ENCODE measurements around the gene PODXL2. TPM values are rescaled to one million over a fixed set of nuclear protein-coding genes. Genes with fewer than 3 reads are reported as not detected.

PODXL2 gene
- total RNA-seq, 1 experiment from 2014 or later: 15.3 TPM

DNA sequence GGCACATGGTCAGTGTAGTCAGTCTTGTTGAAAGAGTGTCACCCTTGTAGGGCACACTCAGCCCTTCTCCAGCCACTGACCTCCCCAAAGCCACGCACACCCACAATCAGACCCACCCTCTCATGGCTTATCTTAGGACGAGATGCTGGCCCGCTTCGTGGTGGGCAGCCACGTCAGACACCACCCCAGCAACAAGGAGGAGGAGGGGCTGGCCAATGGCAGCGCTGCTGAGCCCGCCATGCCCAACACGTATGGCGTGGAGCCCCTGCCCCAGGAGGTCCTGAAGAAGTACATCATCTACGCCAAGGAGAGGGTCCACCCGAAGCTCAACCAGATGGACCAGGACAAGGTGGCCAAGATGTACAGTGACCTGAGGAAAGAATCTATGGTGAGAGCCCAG is 10.1 kb upstream of the PODXL2 start:
- H3K9me3 ChIP-seq (ENCODE audit: control insufficient read depth, insufficient read depth, low read depth, low read length): no peaks in the 10 kb centered on the region
- intact Hi-C loops (cut with micrococcal nuclease; ENCODE audit: unreplicated experiment): no loop called here
- ATAC-seq (no peak), DNase-seq (ENCODE audit: low read depth, low spot score) (no peak)
- no peaks in the 10 kb centered on the region for H3K4me1 ChIP-seq (ENCODE audit: control insufficient read depth, insufficient read depth, low read length)
- H3K36me3 ChIP-seq (ENCODE audit: control insufficient read depth, insufficient read depth, low read length): peaks cover 2% of the 10 kb centered on the region; the same call in 1 of the 2 replicates
- H3K27ac ChIP-seq (ENCODE audit: low read length): no peak overlapping the region
- ChIA-PET POLR2A (no interaction called here), CTCF (no interaction called here)
- TF ChIP-seq, protein P1, sequence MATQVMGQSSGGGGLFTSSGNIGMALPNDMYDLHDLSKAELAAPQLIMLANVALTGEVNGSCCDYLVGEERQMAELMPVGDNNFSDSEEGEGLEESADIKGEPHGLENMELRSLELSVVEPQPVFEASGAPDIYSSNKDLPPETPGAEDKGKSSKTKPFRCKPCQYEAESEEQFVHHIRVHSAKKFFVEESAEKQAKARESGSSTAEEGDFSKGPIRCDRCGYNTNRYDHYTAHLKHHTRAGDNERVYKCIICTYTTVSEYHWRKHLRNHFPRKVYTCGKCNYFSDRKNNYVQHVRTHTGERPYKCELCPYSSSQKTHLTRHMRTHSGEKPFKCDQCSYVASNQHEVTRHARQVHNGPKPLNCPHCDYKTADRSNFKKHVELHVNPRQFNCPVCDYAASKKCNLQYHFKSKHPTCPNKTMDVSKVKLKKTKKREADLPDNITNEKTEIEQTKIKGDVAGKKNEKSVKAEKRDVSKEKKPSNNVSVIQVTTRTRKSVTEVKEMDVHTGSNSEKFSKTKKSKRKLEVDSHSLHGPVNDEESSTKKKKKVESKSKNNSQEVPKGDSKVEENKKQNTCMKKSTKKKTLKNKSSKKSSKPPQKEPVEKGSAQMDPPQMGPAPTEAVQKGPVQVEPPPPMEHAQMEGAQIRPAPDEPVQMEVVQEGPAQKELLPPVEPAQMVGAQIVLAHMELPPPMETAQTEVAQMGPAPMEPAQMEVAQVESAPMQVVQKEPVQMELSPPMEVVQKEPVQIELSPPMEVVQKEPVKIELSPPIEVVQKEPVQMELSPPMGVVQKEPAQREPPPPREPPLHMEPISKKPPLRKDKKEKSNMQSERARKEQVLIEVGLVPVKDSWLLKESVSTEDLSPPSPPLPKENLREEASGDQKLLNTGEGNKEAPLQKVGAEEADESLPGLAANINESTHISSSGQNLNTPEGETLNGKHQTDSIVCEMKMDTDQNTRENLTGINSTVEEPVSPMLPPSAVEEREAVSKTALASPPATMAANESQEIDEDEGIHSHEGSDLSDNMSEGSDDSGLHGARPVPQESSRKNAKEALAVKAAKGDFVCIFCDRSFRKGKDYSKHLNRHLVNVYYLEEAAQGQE (IDR thresholded peaks at IDR 0.05; ENCODE audit: insufficient read depth in 1 of 2, low read depth in 2 of 2, low read length in 1 of 2): no peak
- TF ChIP-seq, protein P2, sequence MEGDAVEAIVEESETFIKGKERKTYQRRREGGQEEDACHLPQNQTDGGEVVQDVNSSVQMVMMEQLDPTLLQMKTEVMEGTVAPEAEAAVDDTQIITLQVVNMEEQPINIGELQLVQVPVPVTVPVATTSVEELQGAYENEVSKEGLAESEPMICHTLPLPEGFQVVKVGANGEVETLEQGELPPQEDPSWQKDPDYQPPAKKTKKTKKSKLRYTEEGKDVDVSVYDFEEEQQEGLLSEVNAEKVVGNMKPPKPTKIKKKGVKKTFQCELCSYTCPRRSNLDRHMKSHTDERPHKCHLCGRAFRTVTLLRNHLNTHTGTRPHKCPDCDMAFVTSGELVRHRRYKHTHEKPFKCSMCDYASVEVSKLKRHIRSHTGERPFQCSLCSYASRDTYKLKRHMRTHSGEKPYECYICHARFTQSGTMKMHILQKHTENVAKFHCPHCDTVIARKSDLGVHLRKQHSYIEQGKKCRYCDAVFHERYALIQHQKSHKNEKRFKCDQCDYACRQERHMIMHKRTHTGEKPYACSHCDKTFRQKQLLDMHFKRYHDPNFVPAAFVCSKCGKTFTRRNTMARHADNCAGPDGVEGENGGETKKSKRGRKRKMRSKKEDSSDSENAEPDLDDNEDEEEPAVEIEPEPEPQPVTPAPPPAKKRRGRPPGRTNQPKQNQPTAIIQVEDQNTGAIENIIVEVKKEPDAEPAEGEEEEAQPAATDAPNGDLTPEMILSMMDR (IDR thresholded peaks at IDR 0.05): no peak
- TF ChIP-seq TCF7L2 (IDR thresholded peaks at IDR 0.05; ENCODE audit: low read depth, low read length) (no peak), SIN3A (IDR thresholded peaks at IDR 0.05; ENCODE audit: borderline replicate concordance, insufficient read depth, low read depth, low read length) (no peak), POLR2AphosphoS5 (IDR thresholded peaks at IDR 0.05; ENCODE audit: low read depth, low read length) (no peak)
- no TSS peak for BruUV-seq (replicated peaks)
- H3K27me3 ChIP-seq (ENCODE audit: control insufficient read depth, insufficient read depth, low read length): no peaks in the 10 kb centered on the region
- in situ Hi-C loops (cut with HindIII; ENCODE audit: low pct_unique_long_range_greater_than_20kb, low sequenced_read_pairs): no loop called here
- no peak overlapping the region for H3K4me3 ChIP-seq (ENCODE audit: low read depth in 2 of 2, low read length in 2 of 2)

DNA sequence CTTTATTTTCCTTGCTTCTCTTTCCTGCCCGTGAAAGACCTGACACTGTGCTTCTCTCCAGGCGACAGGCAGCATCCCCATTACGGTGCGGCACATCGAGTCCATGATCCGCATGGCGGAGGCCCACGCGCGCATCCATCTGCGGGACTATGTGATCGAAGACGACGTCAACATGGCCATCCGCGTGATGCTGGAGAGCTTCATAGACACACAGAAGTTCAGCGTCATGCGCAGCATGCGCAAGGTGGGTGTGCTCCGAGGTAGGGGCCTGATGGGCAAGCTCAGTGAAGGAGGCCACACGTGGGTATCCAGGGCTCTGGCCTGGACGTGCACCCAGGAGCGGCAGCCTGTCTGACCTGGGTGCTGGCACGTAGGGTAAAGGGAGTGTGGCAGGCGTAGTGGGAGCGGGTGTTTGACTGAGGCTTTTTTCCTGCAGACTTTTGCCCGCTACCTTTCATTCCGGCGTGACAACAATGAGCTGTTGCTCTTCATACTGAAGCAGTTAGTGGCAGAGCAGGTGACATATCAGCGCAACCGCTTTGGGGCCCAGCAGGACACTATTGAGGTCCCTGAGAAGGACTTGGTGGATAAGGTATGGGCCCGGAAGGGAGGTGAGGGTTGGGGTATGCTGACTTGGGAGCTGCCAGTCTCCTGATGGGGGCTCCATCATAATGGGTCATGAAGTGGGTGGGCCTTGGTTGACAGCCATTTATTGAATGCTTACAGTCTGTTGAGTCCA is 8.2 kb upstream of the PODXL2 start:
- POLR2A ChIA-PET: no interaction called here
- Histone ChIP-seq H3K27me3 (ENCODE audit: control insufficient read depth, insufficient read depth, low read length) (no peaks in the 10 kb centered on the region), H3K9me3 (ENCODE audit: control insufficient read depth, insufficient read depth, low read depth, low read length) (no peaks in the 10 kb centered on the region), H3K36me3 (ENCODE audit: control insufficient read depth, insufficient read depth, low read length) (peaks cover 2% of the 10 kb centered on the region; the same call in 1 of the 2 replicates), H3K27ac (ENCODE audit: low read length) (no peak overlapping the region), H3K4me1 (ENCODE audit: control insufficient read depth, insufficient read depth, low read length) (no peaks in the 10 kb centered on the region), H3K4me3 (ENCODE audit: low read depth in 2 of 2, low read length in 2 of 2) (no peak overlapping the region)
- TF ChIP-seq, protein P1 (IDR thresholded peaks at IDR 0.05; ENCODE audit: insufficient read depth in 1 of 2, low read depth in 2 of 2, low read length in 1 of 2): no peak
- no peak for TF ChIP-seq SIN3A (IDR thresholded peaks at IDR 0.05; ENCODE audit: borderline replicate concordance, insufficient read depth, low read depth, low read length)
- TF ChIP-seq TCF7L2 (IDR thresholded peaks at IDR 0.05; ENCODE audit: low read depth, low read length): no peak
- no peak for TF ChIP-seq POLR2AphosphoS5 (IDR thresholded peaks at IDR 0.05; ENCODE audit: low read depth, low read length)
- TF ChIP-seq, protein P2 (IDR thresholded peaks at IDR 0.05): no peak
- intact Hi-C loops (cut with micrococcal nuclease; ENCODE audit: unreplicated experiment) (no loop called here), in situ Hi-C loops (cut with HindIII; ENCODE audit: low pct_unique_long_range_greater_than_20kb, low sequenced_read_pairs) (no loop called here)
- ATAC-seq: no peak
- DNase-seq (ENCODE audit: low read depth, low spot score): no peak
- CTCF ChIA-PET: no interaction called here
- no TSS peak for BruUV-seq (replicated peaks)

Data from Panc1 (cell line).